OCI-LY3 (cell line): ENCODE measurements around the gene SUPT3H.
"Not testable (repeated sequence)": the region's sequence is repeated elsewhere in the genome, so short reads cannot be mapped to it uniquely, and the experiment has no call there.

ENCODE experiments used
- H2AFZ ChIP-seq: fragments of 200-600, 300-600 bp; shearing (Covaris generic); 2 replicates; pipeline ENCODE4 v1.6.0; 2014; ENCODE audit warnings: antibody characterized with exemption, low read depth, low read length
- H3K27ac ChIP-seq: fragments of 200-600, 300-600 bp; sonication (generic); 2 replicates; pipeline ENCODE4 v1.5.1; 2014; ENCODE audit warnings: mild to moderate bottlenecking, low read length, moderate library complexity, mixed read lengths
- H3K27me3 ChIP-seq: fragments of 200-600, 300-600 bp; sonication (generic); 2 replicates; pipeline ENCODE4 v1.6.1; 2014; ENCODE audit warnings: low read depth, low read length, mixed read lengths
- H3K36me3 ChIP-seq: fragments of 200-600, 300-600 bp; sonication (generic); replicated peaks from 2 replicates; pipeline ENCODE3; 2014; ENCODE audit warnings: low read depth, low read length, mixed read lengths
- H3K4me1 ChIP-seq: fragments of 300-600, 200-600 bp; sonication (generic); 2 replicates; pipeline ENCODE4 v1.6.1; 2014; ENCODE audit warnings: low read length, mixed read lengths
- H3K4me2 ChIP-seq: fragments of 200-600, 300-600 bp; sonication (generic); 2 replicates; pipeline ENCODE4 v1.6.1; 2014; ENCODE audit warnings: low read length, mixed read lengths
- H3K4me3 ChIP-seq: fragments of 300-600, 200-600 bp; sonication (generic); 2 replicates; pipeline ENCODE4 v1.5.1; 2014; ENCODE audit warnings: antibody characterized with exemption, mild to moderate bottlenecking, low read length, moderate library complexity
- H3K79me2 ChIP-seq: fragments of 300-600, 200-600 bp; shearing (Covaris generic); 2 replicates; pipeline ENCODE4 v1.6.1; 2014; ENCODE audit warnings: mild to moderate bottlenecking, low read length, mixed read lengths
- H3K9ac ChIP-seq: fragments of 300-600, 200-600 bp; shearing (Covaris generic); 2 replicates; pipeline ENCODE4 v1.6.0; 2014; ENCODE audit warnings: mild to moderate bottlenecking, low read length, moderate library complexity
- H3K9me3 ChIP-seq: fragments of 200-600, 300-600 bp; shearing (Covaris generic); 2 replicates; pipeline ENCODE4 v1.6.1; 2014; ENCODE audit warnings: low read length, mixed read lengths; ENCODE audit not compliant: insufficient read depth
- H4K20me1 ChIP-seq: fragments of 200-600, 300-600 bp; sonication (generic); 2 replicates; pipeline ENCODE4 v1.6.1; 2016; ENCODE audit warnings: low read length, mixed read lengths; ENCODE audit not compliant: insufficient read depth
- EZH2phosphoT487 ChIP-seq: fragments of 200-600 bp; shearing (Covaris generic); IDR thresholded peaks from 2 replicates; pipeline ENCODE4 v1.6.1; 2018; ENCODE audit warnings: antibody characterized with exemption, mixed run types, low read depth
- TF ChIP-seq, protein P1 (sequence below): fragments of 200-600, 300-600 bp; sonication (generic); IDR thresholded peaks from 2 replicates; pipeline ENCODE4 v1.5.1; 2014; ENCODE audit warnings: antibody characterized with exemption, low read length, low read depth

Gene SUPT3H

GRCh38 chr6:45045253-45045601 is 332.5 kb downstream of the SUPT3H start:
- no peak overlapping the region for H2AFZ ChIP-seq
- no peaks in the 10 kb centered on the region for H3K79me2 ChIP-seq
- H3K36me3 ChIP-seq = no peaks in the 10 kb centered on the region
- H3K9ac ChIP-seq = no peak overlapping the region
- no peaks in the 10 kb centered on the region for H3K27me3 ChIP-seq
- H3K9me3 ChIP-seq = no peaks in the 10 kb centered on the region
- peak overlapping the region; percentile 24 for H3K4me2 ChIP-seq
- no peak overlapping the region for H3K27ac ChIP-seq
- no peak for TF ChIP-seq EZH2phosphoT487
- TF ChIP-seq, protein P1, sequence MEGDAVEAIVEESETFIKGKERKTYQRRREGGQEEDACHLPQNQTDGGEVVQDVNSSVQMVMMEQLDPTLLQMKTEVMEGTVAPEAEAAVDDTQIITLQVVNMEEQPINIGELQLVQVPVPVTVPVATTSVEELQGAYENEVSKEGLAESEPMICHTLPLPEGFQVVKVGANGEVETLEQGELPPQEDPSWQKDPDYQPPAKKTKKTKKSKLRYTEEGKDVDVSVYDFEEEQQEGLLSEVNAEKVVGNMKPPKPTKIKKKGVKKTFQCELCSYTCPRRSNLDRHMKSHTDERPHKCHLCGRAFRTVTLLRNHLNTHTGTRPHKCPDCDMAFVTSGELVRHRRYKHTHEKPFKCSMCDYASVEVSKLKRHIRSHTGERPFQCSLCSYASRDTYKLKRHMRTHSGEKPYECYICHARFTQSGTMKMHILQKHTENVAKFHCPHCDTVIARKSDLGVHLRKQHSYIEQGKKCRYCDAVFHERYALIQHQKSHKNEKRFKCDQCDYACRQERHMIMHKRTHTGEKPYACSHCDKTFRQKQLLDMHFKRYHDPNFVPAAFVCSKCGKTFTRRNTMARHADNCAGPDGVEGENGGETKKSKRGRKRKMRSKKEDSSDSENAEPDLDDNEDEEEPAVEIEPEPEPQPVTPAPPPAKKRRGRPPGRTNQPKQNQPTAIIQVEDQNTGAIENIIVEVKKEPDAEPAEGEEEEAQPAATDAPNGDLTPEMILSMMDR = no peak
- H4K20me1 ChIP-seq = no peaks in the 10 kb centered on the region
- H3K4me3 ChIP-seq = no peak overlapping the region
- H3K4me1 ChIP-seq = peaks cover 31% of the 10 kb centered on the region

GRCh38 chr6:45044510-45045252 is 333.1 kb downstream of the SUPT3H start:
- TF ChIP-seq EZH2phosphoT487 = no peak
- TF ChIP-seq, protein P1 = no peak
- Histone ChIP-seq H3K4me3 (no peak overlapping the region), H2AFZ (no peak overlapping the region), H4K20me1 (no peaks in the 10 kb centered on the region), H3K9me3 (no peaks in the 10 kb centered on the region), H3K4me2 (peak overlapping the region; percentile 24), H3K27ac (no peak overlapping the region), H3K9ac (no peak overlapping the region), H3K27me3 (no peaks in the 10 kb centered on the region), H3K4me1 (peaks cover 31% of the 10 kb centered on the region), H3K36me3 (no peaks in the 10 kb centered on the region), H3K79me2 (no peaks in the 10 kb centered on the region)

DNA sequence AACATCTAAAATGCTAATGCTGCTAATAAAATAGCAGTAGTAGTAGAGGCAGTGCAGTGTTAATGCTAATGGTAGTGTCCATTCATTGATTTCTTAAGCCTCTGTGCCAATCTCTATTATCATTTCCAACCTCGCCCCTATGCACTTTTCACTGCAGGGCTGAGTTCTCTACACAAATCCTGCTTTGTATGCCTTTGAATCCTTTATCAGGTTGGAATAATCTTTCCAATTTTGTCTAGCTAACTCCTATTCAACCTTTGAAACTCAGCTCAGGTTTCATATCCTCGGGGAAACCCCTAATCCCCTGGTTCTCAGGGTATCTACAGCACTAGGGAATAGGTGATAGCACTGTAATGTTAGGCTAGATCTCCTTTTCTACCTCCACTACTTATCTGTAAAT is 333.6 kb downstream of the SUPT3H start:
- TF ChIP-seq EZH2phosphoT487 = no peak
- TF ChIP-seq, protein P1 = no peak
- Histone ChIP-seq H3K4me2 (peak overlapping the region; percentile 20), H3K4me3 (no peak overlapping the region)

DNA sequence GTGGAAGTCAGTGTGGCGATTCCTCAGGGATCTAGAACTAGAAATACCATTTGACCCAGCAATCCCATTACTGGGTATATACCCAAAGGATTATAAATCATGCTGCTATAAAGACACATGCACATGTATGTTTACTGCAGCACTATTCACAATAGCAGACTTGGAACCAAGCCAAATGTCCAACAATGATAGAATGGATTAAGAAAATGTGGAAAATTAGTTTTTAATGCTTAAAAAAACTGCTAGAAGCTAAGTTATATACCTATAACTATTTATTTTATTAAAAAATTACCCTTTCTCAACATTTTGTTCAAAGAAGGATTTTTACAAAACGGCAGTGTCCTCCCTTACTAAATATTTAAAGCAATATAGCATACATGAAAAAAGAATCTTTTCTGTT is 335.1 kb downstream of the SUPT3H start:
- H3K79me2 ChIP-seq, H3K27me3 ChIP-seq, H2AFZ ChIP-seq, H3K4me2 ChIP-seq, H3K36me3 ChIP-seq, H3K9ac ChIP-seq, H3K9me3 ChIP-seq, H3K27ac ChIP-seq, H4K20me1 ChIP-seq, H3K4me3 ChIP-seq: not testable (repeated sequence)
- peaks cover 26% of the 10 kb centered on the region for H3K4me1 ChIP-seq

More for the DNA sequence above, 333.6 kb downstream of the SUPT3H start:
- no peaks in the 10 kb centered on the region for H3K9me3 ChIP-seq
- H3K27me3 ChIP-seq = no peaks in the 10 kb centered on the region
- H4K20me1 ChIP-seq = no peaks in the 10 kb centered on the region
- H3K27ac ChIP-seq = no peak overlapping the region
- no peaks in the 10 kb centered on the region for H3K36me3 ChIP-seq
- no peak overlapping the region for H3K9ac ChIP-seq
- no peak overlapping the region for H2AFZ ChIP-seq
- H3K79me2 ChIP-seq = no peaks in the 10 kb centered on the region
- peaks cover 25% of the 10 kb centered on the region for H3K4me1 ChIP-seq
